ENCODE results near the gene SOX1.

The SOX1 gene

GRCh38 chr13:112110479-112110878 is 43.5 kb downstream of the SOX1 start:
- no peak for DNase-seq (ENCODE audit: low spot score)

- DNase-seq (ENCODE audit: low spot score): no peak
Observed at GRCh38 chr13:112111239-112111857, 44.4 kb downstream of the SOX1 start.

- no peak for DNase-seq (ENCODE audit: low spot score)
Observed at GRCh38 chr13:112112534-112113276, 45.8 kb downstream of the SOX1 start.

- no peak for DNase-seq (ENCODE audit: low spot score)
Observed at GRCh38 chr13:112113348-112113747, 46.4 kb downstream of the SOX1 start.

GRCh38 chr13:112113851-112114250 is 46.9 kb downstream of the SOX1 start:
- DNase-seq (ENCODE audit: low spot score): no peak

- no peak for DNase-seq (ENCODE audit: low spot score)
Observed at GRCh38 chr13:112114391-112114790, 47.4 kb downstream of the SOX1 start.

- DNase-seq (ENCODE audit: low spot score): no peak
Observed at GRCh38 chr13:112115403-112116091, 48.6 kb downstream of the SOX1 start.

GRCh38 chr13:112116187-112116950 is 49.4 kb downstream of the SOX1 start:
- DNase-seq (ENCODE audit: low spot score): no peak

GRCh38 chr13:112117258-112117954 is 50.5 kb downstream of the SOX1 start:
- DNase-seq (ENCODE audit: low spot score): no peak

GRCh38 chr13:112117955-112118302 is 51.0 kb downstream of the SOX1 start:
- DNase-seq (ENCODE audit: low spot score): no peak

GRCh38 chr13:112118451-112119064 is 51.6 kb downstream of the SOX1 start:
- DNase-seq (ENCODE audit: low spot score): no peak

GRCh38 chr13:112119192-112120030 is 52.5 kb downstream of the SOX1 start:
- DNase-seq (ENCODE audit: low spot score): no peak

- DNase-seq (ENCODE audit: low spot score): no peak
Observed at GRCh38 chr13:112120031-112120373, 53.1 kb downstream of the SOX1 start.

Measured in GM03348 (cell line).